SK-N-SH (cell line): Measurements from ENCODE around the gene BBIP1. TPM values are rescaled to one million over a fixed set of nuclear protein-coding genes. Genes with fewer than 3 reads are reported as not detected.

Experiments used
- CTCF ChIA-PET: fragments of 300-600, 350-600 bp; formaldehyde crosslinking; extraction: SDS; loops from one replicate; lab custom pipeline; 2021; lab: Yijun Ruan, JAX
- POLR2A ChIA-PET: fragments of 350-600 bp; sonication (Branson Sonifier 250); formaldehyde crosslinking; extraction: SDS; loops from one replicate; lab custom pipeline; 2020; ENCODE audit warnings: antibody characterized with exemption, inconsistent platforms; lab: Yijun Ruan, JAX
- DNase-seq: peaks from one replicate; pipeline ENCODE4 v3.0.0; 2012
- H2AFZ ChIP-seq: fragments of 200-600 bp; sonication (generic); 2 replicates; pipeline ENCODE4 v1.8.1; 2016; ENCODE audit warnings: antibody characterized with exemption, mild to moderate bottlenecking, low read depth
- H3F3A ChIP-seq: fragments of 200-600 bp; sonication (generic); replicated peaks from 2 replicates; pipeline ENCODE3; 2016; ENCODE audit warnings: antibody characterized with exemption, mild to moderate bottlenecking; ENCODE audit not compliant: insufficient read depth
- H3K27ac ChIP-seq, 2 experiments: fragments of 200-500 bp in 1 of 2; fragments of 200-600 bp in 1 of 2; sonication (Bioruptor generic) in 1 of 2; sonication (generic), shearing (Covaris generic) in 1 of 2; 2 replicates each; pipeline versions ENCODE4 v1.5.1 to v1.6.1; 2014 to 2016; ENCODE audit warnings: low read depth in 2 of 2, inconsistent platforms in 1 of 2, low read length in 1 of 2, mild to moderate bottlenecking in 1 of 2, mixed read lengths in 1 of 2
- H3K27me3 ChIP-seq: fragments of 200-600 bp; sonication (generic), shearing (Covaris generic); 2 replicates; pipeline ENCODE4 v1.6.1; 2016; ENCODE audit warnings: mixed run types; ENCODE audit not compliant: insufficient read depth
- H3K36me3 ChIP-seq, 2 experiments: fragments of 200-500 bp in 1 of 2; fragments of 200-600 bp in 1 of 2; sonication (Bioruptor generic) in 1 of 2; sonication (generic) in 1 of 2; replicated peaks in 1 of 2; 2 replicates each; pipeline versions ENCODE3 to v1.5.1; 2014 to 2016; ENCODE audit warnings: low read length in 1 of 2, mild to moderate bottlenecking in 1 of 2; ENCODE audit not compliant: insufficient read depth in 2 of 2, control insufficient read depth in 1 of 2
- H3K4me1 ChIP-seq, 2 experiments: fragments of 200-500 bp in 1 of 2; fragments of 200-600 bp in 1 of 2; sonication (Bioruptor generic) in 1 of 2; sonication (generic), shearing (Covaris generic) in 1 of 2; 2 replicates each; pipeline versions ENCODE4 v1.5.1 to v1.6.1; 2014 to 2016; ENCODE audit warnings: low read depth in 1 of 2, low read length in 1 of 2, mixed run types in 1 of 2; ENCODE audit not compliant: insufficient read depth in 2 of 2, control insufficient read depth in 1 of 2
- H3K4me2 ChIP-seq: fragments of 200-600 bp; sonication (generic), shearing (Covaris generic); 2 replicates; pipeline ENCODE4 v1.6.1; 2017; ENCODE audit warnings: mixed run types
- H3K4me3 ChIP-seq, 2 experiments: fragments of 200-500 bp in 1 of 2; fragments of 200-600 bp in 1 of 2; sonication (Bioruptor generic) in 1 of 2; sonication (generic), shearing (Covaris generic) in 1 of 2; 2 replicates each; pipeline versions ENCODE4 v1.5.1 to v1.8.1; 2014 to 2016; ENCODE audit warnings: low read depth in 2 of 2, inconsistent platforms in 1 of 2, low read length in 1 of 2, mild to moderate bottlenecking in 1 of 2, mixed read lengths in 1 of 2, moderate library complexity in 1 of 2
- H3K79me2 ChIP-seq: fragments of 200-600 bp; sonication (generic); 2 replicates; pipeline ENCODE4 v1.8.1; 2017; ENCODE audit warnings: mild to moderate bottlenecking; ENCODE audit not compliant: insufficient read depth
- H3K9ac ChIP-seq: fragments of 200-600 bp; sonication (generic); 2 replicates; pipeline ENCODE4 v1.6.1; 2017; ENCODE audit warnings: mixed run types
- H3K9me2 ChIP-seq: fragments of 200-600 bp; sonication (generic); 2 replicates; pipeline ENCODE4 v1.6.1; 2017; ENCODE audit warnings: mixed run types
- H3K9me3 ChIP-seq: fragments of 200-600 bp; sonication (generic); 2 replicates; pipeline ENCODE4 v1.6.1; 2017; ENCODE audit warnings: mixed run types, mild to moderate bottlenecking, moderate library complexity
- H4K20me1 ChIP-seq: fragments of 200-600 bp; sonication (generic); 2 replicates; pipeline ENCODE4 v1.6.1; 2017; ENCODE audit warnings: mild to moderate bottlenecking, mixed run types; ENCODE audit not compliant: insufficient read depth
- CHD2 ChIP-seq: fragments of 150-350 bp; IDR thresholded peaks from 2 replicates; pipeline ENCODE4 v1.6.1; 2018; ENCODE audit warnings: low read length; ENCODE audit not compliant: partially characterized antibody
- EZH2phosphoT487 ChIP-seq: fragments of 200-600 bp; sonication (generic); IDR thresholded peaks from 2 replicates; pipeline ENCODE4 v1.6.1; 2017; ENCODE audit warnings: low read depth, mixed run types, mild to moderate bottlenecking, antibody characterized with exemption, moderate library complexity, borderline replicate concordance
- FOXJ3 ChIP-seq: sonication (generic); formaldehyde crosslinking; IDR thresholded peaks from 2 replicates; pipeline ENCODE4 v1.5.1; 2020; ENCODE audit warnings: mild to moderate bottlenecking, missing genetic modification reagents
- RXRA ChIP-seq: IDR thresholded peaks from 2 replicates; pipeline ENCODE4 v1.4.0; 2012; ENCODE audit warnings: low read depth, mild to moderate bottlenecking, borderline replicate concordance
- TAF1 ChIP-seq: IDR thresholded peaks from 2 replicates; pipeline ENCODE4 v1.6.1; 2012; ENCODE audit warnings: low read depth, mild to moderate bottlenecking, low read length, moderate library complexity, borderline replicate concordance
- TEAD4 ChIP-seq: IDR thresholded peaks from 2 replicates; pipeline ENCODE4 v1.4.0; 2012; ENCODE audit warnings: mild to moderate bottlenecking, borderline replicate concordance; ENCODE audit not compliant: insufficient read depth
- WGBS: methylation state at CpG from one replicate; pipeline ENCODE4 v1.1.6; 2017; ENCODE audit warnings: low lambda C conversion rate; 5-methylcytosine and 5-hydroxymethylcytosine counted together
- polyA plus RNA-seq, 3 experiments: library from polyadenylated mRNA; depleted of rRNA; stranded (reverse); fragments of >200 nt; gene quantifications; 2 replicates each; pipeline ENCODE4 v1.2.3, GENCODE V29; 2012
- TF ChIP-seq, protein P1 (sequence below): fragments of 200-600 bp; sonication (generic); IDR thresholded peaks from 2 replicates; pipeline ENCODE4 v1.6.1; 2017; ENCODE audit warnings: antibody characterized with exemption, mild to moderate bottlenecking, moderate library complexity
- TF ChIP-seq, protein P2 (sequence below): IDR thresholded peaks from 2 replicates; pipeline ENCODE4 v1.4.0; 2012; ENCODE audit warnings: low read depth, borderline replicate concordance
- TF ChIP-seq, protein P3 (sequence below): fragments of 150-350 bp; IDR thresholded peaks from 2 replicates; pipeline ENCODE4 v1.6.1; 2017; ENCODE audit warnings: antibody characterized with exemption, low read length, low read depth, borderline replicate concordance

Gene BBIP1
- polyA plus RNA-seq, 1 of the 3 experiments (the other 2 are of a cell fraction): 16.2 TPM

DNA sequence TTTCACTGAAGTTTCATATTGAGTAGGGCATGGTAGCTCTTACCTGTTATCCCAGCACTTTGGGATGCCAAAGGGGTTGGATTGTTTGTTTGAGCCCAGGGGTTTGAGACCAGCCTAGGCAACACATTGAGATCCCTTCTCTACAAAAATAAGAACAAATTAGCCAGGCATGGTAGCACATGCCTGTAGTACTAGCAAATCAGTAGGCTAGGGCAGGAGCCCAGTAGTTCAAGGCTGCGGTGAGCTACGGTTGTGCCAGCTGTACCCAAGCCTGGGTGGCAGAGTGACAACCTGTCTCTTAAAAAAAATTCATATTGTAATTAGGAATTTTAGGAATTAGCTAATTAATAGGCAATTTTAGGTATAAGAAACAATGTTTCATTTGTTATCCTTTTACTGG, 18.0 kb downstream of the BBIP1 start:
- H3K27me3 ChIP-seq: no peaks in the 10 kb centered on the region
- H3K9me2 ChIP-seq: no peaks in the 10 kb centered on the region
- H3K27ac ChIP-seq: no peak overlapping the region
- no peak overlapping the region for H3K4me2 ChIP-seq
- TF ChIP-seq, protein P1, sequence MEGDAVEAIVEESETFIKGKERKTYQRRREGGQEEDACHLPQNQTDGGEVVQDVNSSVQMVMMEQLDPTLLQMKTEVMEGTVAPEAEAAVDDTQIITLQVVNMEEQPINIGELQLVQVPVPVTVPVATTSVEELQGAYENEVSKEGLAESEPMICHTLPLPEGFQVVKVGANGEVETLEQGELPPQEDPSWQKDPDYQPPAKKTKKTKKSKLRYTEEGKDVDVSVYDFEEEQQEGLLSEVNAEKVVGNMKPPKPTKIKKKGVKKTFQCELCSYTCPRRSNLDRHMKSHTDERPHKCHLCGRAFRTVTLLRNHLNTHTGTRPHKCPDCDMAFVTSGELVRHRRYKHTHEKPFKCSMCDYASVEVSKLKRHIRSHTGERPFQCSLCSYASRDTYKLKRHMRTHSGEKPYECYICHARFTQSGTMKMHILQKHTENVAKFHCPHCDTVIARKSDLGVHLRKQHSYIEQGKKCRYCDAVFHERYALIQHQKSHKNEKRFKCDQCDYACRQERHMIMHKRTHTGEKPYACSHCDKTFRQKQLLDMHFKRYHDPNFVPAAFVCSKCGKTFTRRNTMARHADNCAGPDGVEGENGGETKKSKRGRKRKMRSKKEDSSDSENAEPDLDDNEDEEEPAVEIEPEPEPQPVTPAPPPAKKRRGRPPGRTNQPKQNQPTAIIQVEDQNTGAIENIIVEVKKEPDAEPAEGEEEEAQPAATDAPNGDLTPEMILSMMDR: no peak
- TF ChIP-seq, protein P2, sequence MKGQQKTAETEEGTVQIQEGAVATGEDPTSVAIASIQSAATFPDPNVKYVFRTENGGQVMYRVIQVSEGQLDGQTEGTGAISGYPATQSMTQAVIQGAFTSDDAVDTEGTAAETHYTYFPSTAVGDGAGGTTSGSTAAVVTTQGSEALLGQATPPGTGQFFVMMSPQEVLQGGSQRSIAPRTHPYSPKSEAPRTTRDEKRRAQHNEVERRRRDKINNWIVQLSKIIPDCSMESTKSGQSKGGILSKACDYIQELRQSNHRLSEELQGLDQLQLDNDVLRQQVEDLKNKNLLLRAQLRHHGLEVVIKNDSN: no peak
- no peaks in the 10 kb centered on the region for H3K9me3 ChIP-seq
- no peaks in the 10 kb centered on the region for H3K79me2 ChIP-seq
- peaks cover 50 to 58% of the 10 kb centered on the region in 2 experiments for H3K36me3 ChIP-seq
- H4K20me1 ChIP-seq: no peaks in the 10 kb centered on the region
- H3K4me3 ChIP-seq: no peak overlapping the region
- no peak overlapping the region for H2AFZ ChIP-seq
- DNase-seq: no peak
- ChIA-PET CTCF (interaction anchor here (1.1 to 3.3 kb wide), 3 partner anchors 7 to 155 kb away, joined by 3 to 20 read pairs (median 12); no protein-coding TSS in a partner anchor), POLR2A (no interaction called here)
- H3K4me1 ChIP-seq: peaks cover 5 to 9% of the 10 kb centered on the region in 2 experiments; a peak in 3 of 4 replicates
- peaks cover 3% of the 10 kb centered on the region for H3F3A ChIP-seq
- H3K9ac ChIP-seq: no peak overlapping the region
- WGBS: 98% methylated on average over 2 of the region's 2 CpGs

DNA sequence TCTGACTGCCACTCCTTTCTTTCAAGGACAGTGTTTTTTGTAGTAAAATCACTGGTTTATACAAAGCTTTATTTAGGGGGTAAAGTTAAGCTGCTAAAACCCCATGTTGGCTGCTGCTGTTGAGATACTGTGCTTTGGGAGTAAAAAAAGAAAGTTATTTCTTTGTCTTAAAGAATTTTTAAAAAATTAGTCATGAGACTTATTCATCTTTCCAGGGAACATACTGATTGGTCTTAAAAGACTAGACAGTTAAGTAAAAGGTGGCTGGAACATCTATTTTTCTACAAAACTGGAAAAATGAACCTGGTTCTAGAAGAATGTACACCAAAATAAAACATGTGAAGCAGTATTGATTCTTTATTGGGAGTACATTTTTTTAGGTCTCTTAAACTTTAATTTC, 20.6 kb downstream of the BBIP1 start:
- Histone ChIP-seq H4K20me1 (no peaks in the 10 kb centered on the region), H3K36me3 (peaks cover 68 to 75% of the 10 kb centered on the region in 2 experiments), H3K27me3 (no peaks in the 10 kb centered on the region), H3K9me2 (no peaks in the 10 kb centered on the region), H3F3A (peaks cover 12% of the 10 kb centered on the region), H3K9me3 (no peaks in the 10 kb centered on the region), H2AFZ (peak overlapping the region; percentile 63; the same call in 1 of the 2 replicates), H3K4me3 (no peak overlapping the region), H3K4me1 (peaks cover 5 to 9% of the 10 kb centered on the region in 2 experiments; a peak in 3 of 4 replicates), H3K79me2 (no peaks in the 10 kb centered on the region), H3K27ac (peak overlapping the region in 1 of 2 experiments; percentile 36; a peak in 2 of 4 replicates), H3K4me2 (no peak overlapping the region), H3K9ac (peak overlapping the region; percentile 21; the same call in 1 of the 2 replicates)
- no peak for DNase-seq
- ChIA-PET POLR2A (no interaction called here), CTCF (interaction anchor here (1.3 to 2.8 kb wide), 5 partner anchors 12 to 287 kb away, joined by 4 to 10 read pairs (median 7); no protein-coding TSS in a partner anchor)
- TF ChIP-seq TAF1: no peak
- no peak for TF ChIP-seq CHD2
- TF ChIP-seq RXRA: no peak
- no peak for TF ChIP-seq TEAD4
- no peak for TF ChIP-seq EZH2phosphoT487
- TF ChIP-seq, protein P3, sequence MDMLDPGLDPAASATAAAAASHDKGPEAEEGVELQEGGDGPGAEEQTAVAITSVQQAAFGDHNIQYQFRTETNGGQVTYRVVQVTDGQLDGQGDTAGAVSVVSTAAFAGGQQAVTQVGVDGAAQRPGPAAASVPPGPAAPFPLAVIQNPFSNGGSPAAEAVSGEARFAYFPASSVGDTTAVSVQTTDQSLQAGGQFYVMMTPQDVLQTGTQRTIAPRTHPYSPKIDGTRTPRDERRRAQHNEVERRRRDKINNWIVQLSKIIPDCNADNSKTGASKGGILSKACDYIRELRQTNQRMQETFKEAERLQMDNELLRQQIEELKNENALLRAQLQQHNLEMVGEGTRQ: no peak
- TF ChIP-seq FOXJ3 (CRISPR knock-in tag): no peak
